OCI-LY3 (cell line): ENCODE measurements around the gene KCNIP4.

ENCODE experiments used
- H2AFZ ChIP-seq: fragments of 200-600, 300-600 bp; shearing (Covaris generic); 2 replicates; pipeline ENCODE4 v1.6.0; 2014; ENCODE audit warnings: antibody characterized with exemption, low read depth, low read length
- H3K27ac ChIP-seq: fragments of 200-600, 300-600 bp; sonication (generic); 2 replicates; pipeline ENCODE4 v1.5.1; 2014; ENCODE audit warnings: mild to moderate bottlenecking, low read length, moderate library complexity, mixed read lengths
- H3K27me3 ChIP-seq: fragments of 200-600, 300-600 bp; sonication (generic); 2 replicates; pipeline ENCODE4 v1.6.1; 2014; ENCODE audit warnings: low read depth, low read length, mixed read lengths
- H3K36me3 ChIP-seq: fragments of 200-600, 300-600 bp; sonication (generic); replicated peaks from 2 replicates; pipeline ENCODE3; 2014; ENCODE audit warnings: low read depth, low read length, mixed read lengths
- H3K4me1 ChIP-seq: fragments of 300-600, 200-600 bp; sonication (generic); 2 replicates; pipeline ENCODE4 v1.6.1; 2014; ENCODE audit warnings: low read length, mixed read lengths
- H3K4me2 ChIP-seq: fragments of 200-600, 300-600 bp; sonication (generic); 2 replicates; pipeline ENCODE4 v1.6.1; 2014; ENCODE audit warnings: low read length, mixed read lengths
- H3K4me3 ChIP-seq: fragments of 300-600, 200-600 bp; sonication (generic); 2 replicates; pipeline ENCODE4 v1.5.1; 2014; ENCODE audit warnings: antibody characterized with exemption, mild to moderate bottlenecking, low read length, moderate library complexity
- H3K79me2 ChIP-seq: fragments of 300-600, 200-600 bp; shearing (Covaris generic); 2 replicates; pipeline ENCODE4 v1.6.1; 2014; ENCODE audit warnings: mild to moderate bottlenecking, low read length, mixed read lengths
- H3K9ac ChIP-seq: fragments of 300-600, 200-600 bp; shearing (Covaris generic); 2 replicates; pipeline ENCODE4 v1.6.0; 2014; ENCODE audit warnings: mild to moderate bottlenecking, low read length, moderate library complexity
- H3K9me3 ChIP-seq: fragments of 200-600, 300-600 bp; shearing (Covaris generic); 2 replicates; pipeline ENCODE4 v1.6.1; 2014; ENCODE audit warnings: low read length, mixed read lengths; ENCODE audit not compliant: insufficient read depth
- H4K20me1 ChIP-seq: fragments of 200-600, 300-600 bp; sonication (generic); 2 replicates; pipeline ENCODE4 v1.6.1; 2016; ENCODE audit warnings: low read length, mixed read lengths; ENCODE audit not compliant: insufficient read depth
- EZH2phosphoT487 ChIP-seq: fragments of 200-600 bp; shearing (Covaris generic); IDR thresholded peaks from 2 replicates; pipeline ENCODE4 v1.6.1; 2018; ENCODE audit warnings: antibody characterized with exemption, mixed run types, low read depth
- TF ChIP-seq, protein P1 (sequence below): fragments of 200-600, 300-600 bp; sonication (generic); IDR thresholded peaks from 2 replicates; pipeline ENCODE4 v1.5.1; 2014; ENCODE audit warnings: antibody characterized with exemption, low read length, low read depth

The KCNIP4 gene

DNA sequence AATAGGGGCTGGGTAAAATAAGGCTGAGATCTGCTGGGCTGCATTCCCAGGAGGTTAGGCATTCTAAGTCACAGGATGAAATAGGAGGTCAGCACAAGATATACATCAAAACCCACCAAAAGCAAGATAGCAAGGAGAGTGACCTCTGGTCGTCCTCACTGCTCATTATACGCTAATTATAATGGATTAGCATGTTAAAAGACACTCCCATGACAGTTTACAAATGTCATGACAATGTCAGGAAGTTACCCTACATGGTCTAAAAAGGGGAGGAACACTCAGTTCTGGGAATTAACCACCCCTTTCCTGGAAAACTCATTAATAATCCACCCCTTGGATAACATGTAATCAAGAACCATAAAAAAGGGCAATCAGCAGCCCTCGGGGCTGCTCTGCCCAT, 403.6 kb downstream of the KCNIP4 start:
- no peak overlapping the region for H3K4me2 ChIP-seq
- H3K27ac ChIP-seq, result no peak overlapping the region
- H3K27me3 ChIP-seq, result no peaks in the 10 kb centered on the region
- H3K4me1 ChIP-seq, result no peaks in the 10 kb centered on the region
- no peak for TF ChIP-seq EZH2phosphoT487
- no peak overlapping the region for H2AFZ ChIP-seq
- H3K9ac ChIP-seq, result no peak overlapping the region
- H4K20me1 ChIP-seq, result no peaks in the 10 kb centered on the region
- H3K79me2 ChIP-seq, result no peaks in the 10 kb centered on the region
- no peaks in the 10 kb centered on the region for H3K9me3 ChIP-seq
- no peaks in the 10 kb centered on the region for H3K36me3 ChIP-seq
- H3K4me3 ChIP-seq, result no peak overlapping the region

DNA sequence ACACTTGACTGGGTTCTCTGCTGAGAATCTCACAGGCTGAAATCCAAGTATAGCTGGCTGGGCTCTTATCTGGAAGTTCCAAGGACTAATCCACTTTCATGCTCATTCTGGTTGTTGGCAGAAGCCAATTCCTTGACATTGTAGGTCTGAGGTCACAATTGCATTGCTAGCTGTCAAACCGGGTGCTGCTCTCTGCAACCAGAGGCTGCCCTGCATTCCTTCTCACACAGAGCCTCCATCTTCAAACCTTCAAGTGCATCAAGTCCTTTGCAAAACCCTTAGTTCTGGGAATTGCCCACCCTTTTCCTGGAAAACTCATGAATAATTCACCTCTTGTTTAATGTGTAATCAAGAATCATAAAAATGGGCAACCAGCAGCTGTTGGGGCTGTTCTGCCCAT, 404.2 kb downstream of the KCNIP4 start:
- H3K27me3 ChIP-seq, result no peaks in the 10 kb centered on the region
- H3K36me3 ChIP-seq, result no peaks in the 10 kb centered on the region
- H3K27ac ChIP-seq, result no peak overlapping the region
- H3K79me2 ChIP-seq, result no peaks in the 10 kb centered on the region
- H3K9me3 ChIP-seq, result no peaks in the 10 kb centered on the region
- no peaks in the 10 kb centered on the region for H4K20me1 ChIP-seq
- H3K4me3 ChIP-seq, result no peak overlapping the region
- TF ChIP-seq, protein P1, sequence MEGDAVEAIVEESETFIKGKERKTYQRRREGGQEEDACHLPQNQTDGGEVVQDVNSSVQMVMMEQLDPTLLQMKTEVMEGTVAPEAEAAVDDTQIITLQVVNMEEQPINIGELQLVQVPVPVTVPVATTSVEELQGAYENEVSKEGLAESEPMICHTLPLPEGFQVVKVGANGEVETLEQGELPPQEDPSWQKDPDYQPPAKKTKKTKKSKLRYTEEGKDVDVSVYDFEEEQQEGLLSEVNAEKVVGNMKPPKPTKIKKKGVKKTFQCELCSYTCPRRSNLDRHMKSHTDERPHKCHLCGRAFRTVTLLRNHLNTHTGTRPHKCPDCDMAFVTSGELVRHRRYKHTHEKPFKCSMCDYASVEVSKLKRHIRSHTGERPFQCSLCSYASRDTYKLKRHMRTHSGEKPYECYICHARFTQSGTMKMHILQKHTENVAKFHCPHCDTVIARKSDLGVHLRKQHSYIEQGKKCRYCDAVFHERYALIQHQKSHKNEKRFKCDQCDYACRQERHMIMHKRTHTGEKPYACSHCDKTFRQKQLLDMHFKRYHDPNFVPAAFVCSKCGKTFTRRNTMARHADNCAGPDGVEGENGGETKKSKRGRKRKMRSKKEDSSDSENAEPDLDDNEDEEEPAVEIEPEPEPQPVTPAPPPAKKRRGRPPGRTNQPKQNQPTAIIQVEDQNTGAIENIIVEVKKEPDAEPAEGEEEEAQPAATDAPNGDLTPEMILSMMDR, result no peak
- no peak for TF ChIP-seq EZH2phosphoT487
- no peak overlapping the region for H3K9ac ChIP-seq
- no peak overlapping the region for H2AFZ ChIP-seq
- H3K4me2 ChIP-seq, result no peak overlapping the region
- no peaks in the 10 kb centered on the region for H3K4me1 ChIP-seq

DNA sequence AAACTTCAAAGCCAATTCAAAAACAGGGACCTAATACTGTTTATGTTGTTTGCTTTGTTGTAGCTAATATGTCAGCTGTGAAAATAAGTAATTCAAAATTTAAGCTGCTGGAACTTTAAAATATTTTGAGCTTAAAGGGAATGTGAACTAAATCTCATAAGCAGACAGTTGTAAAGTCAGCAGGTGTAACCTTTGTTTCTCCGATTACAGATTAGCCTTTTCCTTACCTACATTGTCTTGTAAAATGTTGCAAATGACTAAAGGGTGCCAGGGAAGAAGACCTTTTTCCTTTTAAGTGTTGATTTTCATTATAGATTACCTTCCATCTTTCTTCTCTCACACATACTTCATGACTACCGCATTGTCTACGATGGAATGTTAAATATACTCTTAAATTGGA, 405.1 kb downstream of the KCNIP4 start:
- Histone ChIP-seq H4K20me1 (no peaks in the 10 kb centered on the region), H3K9ac (no peak overlapping the region), H3K27ac (no peak overlapping the region), H3K36me3 (no peaks in the 10 kb centered on the region), H3K4me3 (no peak overlapping the region), H3K4me1 (no peaks in the 10 kb centered on the region), H3K9me3 (no peaks in the 10 kb centered on the region), H3K27me3 (no peaks in the 10 kb centered on the region), H3K4me2 (no peak overlapping the region), H2AFZ (no peak overlapping the region), H3K79me2 (no peaks in the 10 kb centered on the region)
- TF ChIP-seq EZH2phosphoT487, result no peak
- TF ChIP-seq, protein P1, result no peak

DNA sequence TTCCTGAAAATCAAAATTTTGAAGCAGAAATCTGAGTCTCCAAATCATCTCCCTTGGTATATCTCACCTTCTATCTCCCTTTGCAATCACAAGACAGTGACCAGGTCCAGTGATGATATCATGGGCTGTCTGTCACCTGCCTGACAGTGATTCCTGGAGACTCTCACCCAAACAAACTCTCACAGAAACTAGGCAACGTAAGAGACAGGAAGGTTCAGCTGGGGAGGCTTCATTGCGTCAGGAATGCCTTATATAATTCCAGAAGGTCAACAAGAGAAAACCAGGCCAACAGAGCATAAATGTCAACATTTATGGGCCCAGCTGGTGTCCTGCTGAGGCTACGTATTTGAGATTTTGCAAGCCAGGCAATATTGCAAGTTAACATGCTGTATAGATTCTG, 412.7 kb downstream of the KCNIP4 start:
- Histone ChIP-seq H3K4me3 (no peak overlapping the region), H3K27me3 (no peaks in the 10 kb centered on the region), H3K36me3 (no peaks in the 10 kb centered on the region), H2AFZ (no peak overlapping the region), H3K4me2 (no peak overlapping the region), H3K27ac (no peak overlapping the region), H3K9me3 (no peaks in the 10 kb centered on the region), H3K79me2 (no peaks in the 10 kb centered on the region), H3K9ac (no peak overlapping the region), H4K20me1 (no peaks in the 10 kb centered on the region), H3K4me1 (no peaks in the 10 kb centered on the region)
- TF ChIP-seq, protein P1, result no peak
- TF ChIP-seq EZH2phosphoT487, result no peak

DNA sequence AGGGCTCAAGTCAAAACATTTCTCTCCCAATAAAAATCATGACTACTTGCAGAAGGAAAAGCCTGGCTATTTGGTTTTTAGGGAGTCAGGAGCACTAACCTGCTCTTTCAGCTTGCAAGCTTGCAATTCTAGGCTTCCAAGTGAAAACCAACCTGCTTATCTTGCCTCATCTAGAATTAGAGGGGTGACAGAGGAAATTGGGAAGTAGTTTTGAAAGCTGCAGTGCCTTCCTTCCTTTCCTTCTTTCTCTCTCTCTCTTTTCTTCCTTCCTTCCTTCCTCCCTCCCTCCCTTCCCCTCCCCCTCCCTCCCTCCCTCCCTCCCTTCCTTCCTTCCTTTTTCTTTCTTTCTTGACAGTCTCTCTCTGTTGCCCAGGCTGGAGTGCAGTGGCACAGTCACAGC, 417.5 kb downstream of the KCNIP4 start:
- Histone ChIP-seq H3K9me3 (no peaks in the 10 kb centered on the region), H4K20me1 (no peaks in the 10 kb centered on the region), H3K27ac (no peak overlapping the region), H3K9ac (no peak overlapping the region), H3K79me2 (no peaks in the 10 kb centered on the region), H3K27me3 (no peaks in the 10 kb centered on the region), H3K36me3 (no peaks in the 10 kb centered on the region), H3K4me1 (no peaks in the 10 kb centered on the region), H3K4me2 (no peak overlapping the region), H2AFZ (no peak overlapping the region), H3K4me3 (no peak overlapping the region)
- TF ChIP-seq EZH2phosphoT487, result no peak
- TF ChIP-seq, protein P1, result no peak
